Daoy (cell line): ENCODE measurements around the gene ATAD1. TPM values are rescaled to one million over a fixed set of nuclear protein-coding genes. Genes with fewer than 3 reads are reported as not detected.
"Not testable (repeated sequence)": the region's sequence is repeated elsewhere in the genome, so short reads cannot be mapped to it uniquely, and the experiment has no call there.

Experiments
- DNase-seq: peaks from one replicate; pipeline ENCODE4 v3.0.0-alpha.2; 2015; ENCODE audit warnings: low read depth
- total RNA-seq: library from RNA; depleted of rRNA; stranded (reverse); fragments of >200 nt; shearing (Covaris generic); gene quantifications from 2 replicates; pipeline ENCODE4 v1.2.3, GENCODE V29; 2014

Gene ATAD1
- total RNA-seq, 1 experiment from 2014 or later, result 35.5 TPM

GRCh38 chr10:87803831-87804230 is 14.2 kb downstream of the ATAD1 start:
- no peak for DNase-seq

GRCh38 chr10:87803328-87803727 is 14.7 kb downstream of the ATAD1 start:
- no peak for DNase-seq

GRCh38 chr10:87801813-87802435 is 16.1 kb downstream of the ATAD1 start:
- not testable (repeated sequence) for DNase-seq

GRCh38 chr10:87799860-87800259 is 18.2 kb downstream of the ATAD1 start:
- no peak for DNase-seq

GRCh38 chr10:87798082-87798481 is 19.9 kb downstream of the ATAD1 start:
- no peak for DNase-seq

GRCh38 chr10:87794285-87794684 is 23.7 kb downstream of the ATAD1 start:
- DNase-seq, result no peak

GRCh38 chr10:87790185-87790584 is 27.8 kb downstream of the ATAD1 start:
- DNase-seq, result no peak

GRCh38 chr10:87786421-87786820 is 31.6 kb downstream of the ATAD1 start:
- no peak for DNase-seq

GRCh38 chr10:87782721-87783120 is 35.3 kb downstream of the ATAD1 start:
- no peak for DNase-seq

GRCh38 chr10:87781545-87781944 is 36.5 kb downstream of the ATAD1 start:
- DNase-seq, result no peak

- no peak for DNase-seq
Observed at GRCh38 chr10:87776328-87776727, 41.7 kb downstream of the ATAD1 start.

GRCh38 chr10:87775766-87776165 is 42.3 kb downstream of the ATAD1 start:
- DNase-seq, result no peak

GRCh38 chr10:87771871-87772500 is 46.0 kb downstream of the ATAD1 start:
- no peak for DNase-seq

GRCh38 chr10:87767253-87767652 is 50.8 kb downstream of the ATAD1 start:
- peak; percentile 35 for DNase-seq

- no peak for DNase-seq
Observed at GRCh38 chr10:87765666-87766376, 52.2 kb downstream of the ATAD1 start.

- DNase-seq, result no peak
Observed at GRCh38 chr10:87764072-87764934, 53.7 kb downstream of the ATAD1 start.

- DNase-seq, result no peak
Observed at GRCh38 chr10:87763086-87763861, 54.8 kb downstream of the ATAD1 start.

GRCh38 chr10:87761892-87762291 is 56.1 kb downstream of the ATAD1 start:
- peak; percentile 60 for DNase-seq

- no peak for DNase-seq
Observed at GRCh38 chr10:87761153-87761552, 56.9 kb downstream of the ATAD1 start.

GRCh38 chr10:87760195-87760905 is 57.7 kb downstream of the ATAD1 start:
- no peak for DNase-seq

- no peak for DNase-seq
Observed at GRCh38 chr10:87759551-87759950, 58.5 kb downstream of the ATAD1 start.
